Activated B cell treated with CpG ODN at 0.5 μM for 24 hours (primary cell): ENCODE measurements around the gene WASF3. TPM values are rescaled to one million over a fixed set of nuclear protein-coding genes. Genes with fewer than 3 reads are reported as not detected.
"Not testable (repeated sequence)": the region's sequence is repeated elsewhere in the genome, so short reads cannot be mapped to it uniquely, and the experiment has no call there.

Experiments used
- ATAC-seq: fragments of 200-7000 bp; cut with Tn5 transposase; one replicate; pipeline ENCODE4 v1.10.0; 2021; ENCODE audit warnings: low read depth, mild to moderate bottlenecking, moderate library complexity
- CTCF ChIA-PET: fragments of 350-600 bp; sonication (Branson Sonifier 250); formaldehyde crosslinking; loops from one replicate; lab custom pipeline; 2021; ENCODE audit warnings: antibody characterized with exemption; lab: Charles Lee
- POLR2A ChIA-PET: fragments of 350-600 bp; sonication (Branson Sonifier 250); formaldehyde crosslinking; loops from one replicate; lab custom pipeline; 2021; ENCODE audit warnings: antibody characterized with exemption; lab: Charles Lee
- DNase-seq: peaks from one replicate; pipeline ENCODE4 v3.0.0; 2022
- H3K27ac Mint-ChIP-seq: one replicate; pipeline ENCODE4 v1.8.0; 2020; ENCODE audit warnings: mixed read lengths
- H3K27me3 Mint-ChIP-seq: one replicate; pipeline ENCODE4 v1.8.0; 2021; ENCODE audit warnings: mixed read lengths
- H3K36me3 Mint-ChIP-seq: one replicate; pipeline ENCODE4 v1.8.0; 2021; ENCODE audit warnings: low read depth, mixed read lengths
- H3K4me1 Mint-ChIP-seq: one replicate; pipeline ENCODE4 v1.8.0; 2021; ENCODE audit warnings: mixed read lengths
- H3K4me3 Mint-ChIP-seq: one replicate; pipeline ENCODE4 v1.8.0; 2020; ENCODE audit warnings: mild to moderate bottlenecking, mixed read lengths
- H3K9me3 Mint-ChIP-seq: one replicate; pipeline ENCODE4 v1.8.0; 2020; ENCODE audit warnings: mixed read lengths
- CTCF ChIP-seq: fragments of 200-600 bp; IDR thresholded peaks from one replicate; pipeline ENCODE4 v1.8.0; 2022; ENCODE audit warnings: antibody characterized with exemption, mild to moderate bottlenecking
- intact Hi-C: fragments of 100-400 bp; cut with micrococcal nuclease; formaldehyde crosslinking; loops from one replicate; pipeline ENCODE4 v1.15.1; 2024
- total RNA-seq: library from RNA; stranded (reverse); gene quantifications from 2 replicates; pipeline ENCODE4 v1.2.3, GENCODE V29; 2022

The WASF3 gene
- total RNA-seq, 1 donor from 2014 or later, result 0.35 TPM

- no peak for DNase-seq
- H3K27ac Mint-ChIP-seq, result no peak overlapping the region
- H3K4me1 Mint-ChIP-seq, result no peaks in the 10 kb centered on the region
- no peak for ATAC-seq
- peaks cover 21% of the 10 kb centered on the region for H3K9me3 Mint-ChIP-seq
- TF ChIP-seq CTCF, result no peak
- H3K36me3 Mint-ChIP-seq, result no peaks in the 10 kb centered on the region
- intact Hi-C loops, result no loop called here
- no peak overlapping the region for H3K4me3 Mint-ChIP-seq
- CTCF ChIA-PET, result no interaction called here
- no peaks in the 10 kb centered on the region for H3K27me3 Mint-ChIP-seq
- POLR2A ChIA-PET, result no interaction called here
These were observed 68.8 kb downstream of the WASF3 start for GRCh38 chr13:26626271-26626670.

DNA sequence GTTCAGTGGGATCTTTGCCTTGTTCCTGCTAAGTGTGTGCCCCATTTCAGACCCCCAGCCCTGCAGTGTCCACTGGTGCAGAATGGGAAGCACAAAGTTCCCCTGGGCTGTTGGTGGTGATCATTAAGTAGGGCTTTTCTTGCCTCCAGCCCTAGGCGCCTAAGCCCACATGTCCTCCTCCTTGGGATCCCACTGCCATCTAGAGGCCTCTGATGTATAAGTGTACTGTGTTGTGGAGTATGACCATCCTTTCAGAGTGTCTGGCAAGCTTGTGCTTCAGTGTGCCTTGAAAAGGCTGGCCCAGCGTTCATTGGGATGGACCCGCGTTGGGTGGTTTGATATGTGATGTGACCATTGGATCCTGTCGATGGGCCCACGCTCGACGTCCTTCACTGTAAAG, 71.2 kb downstream of the WASF3 start:
- no peaks in the 10 kb centered on the region for H3K36me3 Mint-ChIP-seq
- intact Hi-C loops, result no loop called here
- H3K9me3 Mint-ChIP-seq, result peaks cover 17% of the 10 kb centered on the region
- H3K27ac Mint-ChIP-seq, result no peak overlapping the region
- POLR2A ChIA-PET, result no interaction called here
- H3K27me3 Mint-ChIP-seq, result no peaks in the 10 kb centered on the region
- no peak for DNase-seq
- TF ChIP-seq CTCF, result no peak
- CTCF ChIA-PET, result no interaction called here
- H3K4me1 Mint-ChIP-seq, result no peaks in the 10 kb centered on the region
- ATAC-seq, result no peak
- H3K4me3 Mint-ChIP-seq, result no peak overlapping the region

DNA sequence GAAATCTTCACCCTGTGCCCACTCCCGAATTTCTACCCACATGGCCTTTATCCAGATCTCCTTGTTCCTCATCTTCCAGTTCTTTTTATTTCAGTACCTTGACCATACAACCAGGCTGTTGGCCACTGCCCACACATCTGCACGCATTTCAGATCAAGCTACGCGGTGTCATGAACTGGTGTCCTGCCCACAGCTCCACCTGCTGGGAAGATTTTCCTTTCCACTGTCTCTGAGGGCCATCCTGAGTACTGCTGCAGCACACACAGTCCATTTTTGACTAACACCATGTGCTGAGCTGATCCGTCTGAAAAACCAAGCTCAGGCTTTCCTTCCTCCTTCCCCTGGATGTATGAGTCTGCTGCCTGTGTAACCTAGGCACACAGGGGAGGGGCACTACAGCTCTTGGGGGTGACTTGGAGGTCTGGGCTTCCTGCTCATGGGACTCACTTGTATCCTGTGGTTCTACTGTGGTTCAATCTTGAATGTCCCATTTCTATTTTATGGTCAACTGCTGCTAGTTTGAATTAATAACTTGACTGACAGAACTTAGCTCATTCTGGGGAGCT, 71.9 kb downstream of the WASF3 start:
- CTCF ChIA-PET, result no interaction called here
- H3K27ac Mint-ChIP-seq, result no peak overlapping the region
- DNase-seq (no peak), ATAC-seq (no peak)
- peaks cover 11% of the 10 kb centered on the region for H3K9me3 Mint-ChIP-seq
- no peak overlapping the region for H3K4me3 Mint-ChIP-seq
- no peaks in the 10 kb centered on the region for H3K4me1 Mint-ChIP-seq
- TF ChIP-seq CTCF, result no peak
- no peaks in the 10 kb centered on the region for H3K27me3 Mint-ChIP-seq
- POLR2A ChIA-PET, result no interaction called here
- intact Hi-C loops, result no loop called here
- H3K36me3 Mint-ChIP-seq, result no peaks in the 10 kb centered on the region

DNA sequence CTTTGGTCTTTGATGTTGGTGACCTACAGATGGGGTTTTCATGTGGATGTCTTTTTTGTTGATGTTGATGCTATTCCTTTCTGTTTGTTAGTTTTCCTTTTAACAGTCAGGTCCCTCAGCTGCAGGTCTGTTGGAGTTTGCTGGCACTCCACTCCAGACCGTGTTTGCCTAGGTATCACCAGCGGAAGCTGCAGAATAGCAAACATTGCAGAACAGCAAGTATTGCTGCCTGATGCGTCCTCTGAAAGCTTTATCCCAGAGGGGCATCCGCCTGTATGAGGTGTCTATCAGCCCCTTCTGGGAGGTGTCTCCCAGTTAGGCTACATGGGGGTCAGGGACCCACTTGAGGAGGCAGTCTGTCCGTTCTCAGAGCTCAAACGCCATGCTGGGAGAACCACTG, 78.2 kb downstream of the WASF3 start:
- POLR2A ChIA-PET, DNase-seq, H3K27ac Mint-ChIP-seq, H3K4me1 Mint-ChIP-seq, ATAC-seq, H3K9me3 Mint-ChIP-seq, H3K4me3 Mint-ChIP-seq, CTCF ChIA-PET, H3K27me3 Mint-ChIP-seq, H3K36me3 Mint-ChIP-seq, intact Hi-C loops: not testable (repeated sequence)

- not testable (repeated sequence) for H3K36me3 Mint-ChIP-seq
These were observed 78.6 kb downstream of the WASF3 start for GRCh38 chr13:26636073-26636472.

DNA sequence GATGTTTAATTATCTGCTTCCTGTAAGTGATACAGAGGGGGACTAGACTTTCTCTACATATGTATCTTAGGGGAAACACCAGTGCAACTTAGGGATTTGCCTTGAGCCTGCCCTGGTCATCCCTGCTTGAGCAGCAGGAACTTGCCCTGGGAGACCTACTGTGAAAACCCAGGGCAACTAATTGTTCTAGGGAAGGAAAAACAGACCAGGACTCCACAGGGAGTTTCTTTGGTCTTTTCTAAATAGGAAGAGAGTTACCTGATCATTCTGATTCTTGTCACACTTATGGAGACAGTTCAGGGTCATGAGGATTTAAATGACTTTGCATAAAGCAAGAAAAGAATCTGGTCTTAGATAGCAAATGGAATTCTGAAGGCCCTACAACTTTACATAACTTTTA, 89.1 kb downstream of the WASF3 start:
- Mint-ChIP-seq H3K27ac (no peak overlapping the region), H3K4me3 (no peak overlapping the region), H3K27me3 (peaks cover 8% of the 10 kb centered on the region), H3K4me1 (no peaks in the 10 kb centered on the region), H3K9me3 (peaks cover 12% of the 10 kb centered on the region), H3K36me3 (peaks cover 2% of the 10 kb centered on the region)
- ChIA-PET POLR2A (no interaction called here), CTCF (no interaction called here)
- DNase-seq, result no peak
- ATAC-seq, result no peak
- no peak for TF ChIP-seq CTCF
- intact Hi-C loops, result no loop called here

More at GRCh38 chr13:26636073-26636472, 78.6 kb downstream of the WASF3 start:
- H3K9me3 Mint-ChIP-seq, CTCF ChIA-PET, POLR2A ChIA-PET, H3K27me3 Mint-ChIP-seq, H3K27ac Mint-ChIP-seq, H3K4me3 Mint-ChIP-seq, ATAC-seq, intact Hi-C loops, DNase-seq, H3K4me1 Mint-ChIP-seq: not testable (repeated sequence)
